Stimulated activated CD4-positive, alpha-beta T cell treated with anti-CD3 and anti-CD28 coated beads, Interleukin-12 subunit alpha, Interleukin-12 subunit beta, amount 100 ng/mL, for 48 hours (primary cell): ENCODE data around the gene CXCL17.
"Not testable (repeated sequence)": the region's sequence is repeated elsewhere in the genome, so short reads cannot be mapped to it uniquely, and the experiment has no call there.

ENCODE experiments used
- DNase-seq, 3 donors: peaks; one replicate each; pipeline ENCODE4 v3.0.0-alpha.2; 2020; ENCODE audit warnings: low read depth in 2 of 3, low spot score in 1 of 3

The CXCL17 gene

DNA sequence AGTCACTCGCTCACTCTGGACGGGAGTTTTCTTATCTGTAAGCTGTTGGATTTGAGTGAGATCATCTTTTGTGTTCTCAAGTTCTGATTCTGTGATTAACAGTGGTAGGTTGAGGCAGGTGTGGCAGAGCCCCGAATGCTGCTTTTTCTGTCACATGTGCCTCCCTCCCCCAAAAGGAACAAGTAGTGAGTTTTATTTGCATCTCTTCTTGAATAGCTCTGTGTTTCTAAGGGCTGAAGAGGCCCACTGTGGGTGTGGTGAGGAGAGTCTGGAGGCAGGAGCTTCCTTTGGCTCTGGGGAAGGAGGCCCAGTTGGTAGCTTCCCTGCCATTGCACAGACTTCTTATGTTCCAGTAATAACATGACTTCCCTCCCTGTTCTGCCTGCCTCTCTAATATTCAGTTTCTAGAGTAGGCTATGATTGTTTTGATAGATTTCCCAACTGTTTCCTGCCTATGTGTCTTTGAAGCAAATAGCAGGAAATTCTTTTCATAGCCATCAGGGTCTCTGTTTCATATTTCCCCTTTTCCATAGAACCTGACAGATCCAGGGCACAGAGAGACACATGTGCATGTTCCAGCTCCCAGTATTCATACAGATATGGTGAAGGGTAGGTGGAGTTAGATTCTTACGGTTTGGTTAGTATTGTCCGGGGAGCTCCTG, 23.9 kb upstream of the CXCL17 start:
- DNase-seq, result no peak

DNA sequence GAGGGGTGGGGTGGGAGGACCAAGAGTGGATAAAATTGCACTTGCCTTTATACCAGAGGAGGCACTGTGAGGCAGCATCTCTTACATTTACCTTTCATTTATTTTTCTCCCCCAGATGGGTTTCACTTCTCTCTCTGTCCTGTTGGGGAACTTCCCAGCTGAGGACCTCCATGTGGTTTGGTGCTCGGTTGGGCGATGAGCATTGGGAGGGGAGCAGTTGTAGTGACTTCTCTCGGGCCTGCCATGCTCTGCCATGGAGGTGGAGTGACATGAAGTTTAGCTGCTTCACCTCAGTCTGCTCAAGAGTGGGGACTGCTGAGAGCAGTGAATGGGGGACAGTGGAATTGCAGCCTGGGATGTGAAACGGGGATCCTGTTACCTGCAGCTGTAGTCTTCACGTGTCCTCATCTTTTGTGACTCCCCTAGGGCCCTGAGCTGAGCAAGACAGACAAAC, 23.1 kb upstream of the CXCL17 start:
- no peak for DNase-seq

DNA sequence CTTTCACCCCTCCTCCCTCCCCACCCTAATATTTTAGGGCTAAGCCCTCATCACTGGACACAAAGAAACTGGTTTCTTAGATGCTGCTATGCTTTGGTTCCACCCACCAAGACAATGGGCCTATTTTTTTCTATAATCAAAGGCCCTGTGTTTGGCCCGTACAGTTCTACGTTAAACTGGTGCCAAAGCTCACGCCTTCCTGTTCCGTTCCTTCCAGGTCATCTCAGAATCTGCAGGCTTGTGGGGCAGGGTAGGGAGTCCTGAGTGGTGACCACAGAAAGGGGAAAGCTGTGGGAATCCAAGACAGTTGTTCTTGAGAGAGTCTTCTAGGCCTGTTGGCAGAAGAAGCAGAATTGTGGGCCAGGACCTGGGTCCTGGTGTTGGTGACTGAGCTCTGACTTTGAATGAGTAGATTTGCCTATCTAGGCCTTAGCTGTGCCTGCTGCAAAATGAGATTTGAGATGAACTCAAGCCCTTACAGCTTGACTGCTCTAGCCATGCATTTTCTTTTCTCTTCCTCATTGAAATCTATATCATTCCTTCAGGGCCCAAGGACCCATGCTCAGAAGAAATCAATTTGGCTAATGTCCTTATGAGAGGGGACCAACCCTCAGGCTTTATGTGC, 19.1 kb upstream of the CXCL17 start:
- DNase-seq, result no peak

DNA sequence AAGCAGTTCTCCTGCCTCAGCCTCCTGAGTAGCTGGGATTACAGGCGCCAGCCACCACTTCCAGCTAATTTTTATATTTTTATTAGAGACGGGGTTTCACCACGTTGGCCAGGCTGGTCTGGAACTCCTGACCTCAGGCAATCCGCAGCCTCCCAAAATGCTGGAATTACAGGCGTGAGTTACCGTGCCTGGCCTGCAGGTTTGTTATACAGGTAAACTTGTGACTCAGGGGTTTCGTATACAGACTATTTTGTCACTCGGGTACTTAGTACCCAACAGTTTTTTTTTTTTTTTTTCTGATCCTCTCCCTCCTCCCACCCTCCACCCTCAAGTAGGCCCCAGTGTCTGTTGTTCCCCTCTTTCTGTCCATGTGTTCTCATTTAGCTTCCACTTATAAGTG, 18.5 kb upstream of the CXCL17 start:
- DNase-seq, result not testable (repeated sequence)

DNA sequence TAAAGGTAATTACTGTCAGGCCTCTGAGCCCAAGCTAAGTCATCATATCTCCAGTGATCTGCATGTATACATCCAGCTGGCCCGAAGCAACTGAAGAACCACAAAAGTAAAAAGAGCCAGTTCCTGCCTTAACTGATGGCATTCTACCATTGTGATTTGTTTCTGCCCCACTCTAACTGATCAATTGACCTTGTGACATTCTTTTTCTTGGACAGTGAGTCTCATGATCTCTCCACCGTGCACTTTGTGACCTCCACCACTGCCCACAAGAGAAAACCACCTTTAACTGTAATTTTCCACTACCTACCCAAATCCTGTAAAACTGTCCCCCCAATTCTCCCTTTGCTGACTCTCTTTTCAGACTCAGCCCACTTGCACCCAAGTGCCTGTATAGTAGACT, 17.2 kb upstream of the CXCL17 start:
- DNase-seq, result no peak

DNA sequence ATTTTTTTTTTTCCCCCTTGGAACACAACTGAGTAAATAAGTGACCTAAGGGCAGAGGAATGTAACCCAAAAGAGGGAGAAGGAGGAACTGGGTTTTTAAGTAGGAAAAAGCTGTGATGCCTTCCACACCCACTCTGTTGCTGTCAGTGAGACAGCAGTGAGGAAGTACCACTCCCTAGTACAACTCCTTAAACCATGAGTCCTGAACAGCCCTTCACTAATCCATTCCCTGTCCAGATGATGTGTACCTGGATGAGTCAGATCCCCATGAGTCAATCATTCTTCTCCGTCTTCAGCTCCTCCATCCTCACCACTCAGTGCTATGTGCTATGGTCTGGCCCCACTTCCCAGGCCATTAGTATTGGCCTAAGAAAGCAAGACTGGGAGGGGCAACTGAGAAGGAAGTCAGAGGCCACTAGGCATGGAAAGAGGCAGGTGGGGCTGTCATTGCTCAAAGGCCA, 12.9 kb upstream of the CXCL17 start:
- DNase-seq, result no peak

DNA sequence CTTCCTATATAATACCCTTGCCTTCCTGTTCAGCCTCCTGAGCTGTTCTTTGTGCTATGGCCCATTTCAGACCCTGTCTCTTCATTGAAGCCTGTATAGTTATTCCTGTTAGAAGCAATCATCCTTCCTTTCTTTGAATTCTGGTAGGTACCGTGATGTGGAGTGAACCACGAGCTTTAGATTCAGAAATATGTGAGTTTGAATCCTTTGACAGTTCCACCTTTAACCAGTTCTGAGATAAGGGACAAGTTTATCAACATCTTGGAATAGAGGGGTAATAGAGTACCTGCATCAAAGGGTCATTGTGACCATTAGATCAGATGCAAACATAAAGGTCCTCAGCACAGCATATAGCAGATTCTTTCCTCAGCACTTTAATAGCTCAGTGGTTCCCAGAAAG, 12.3 kb upstream of the CXCL17 start:
- no peak for DNase-seq

DNA sequence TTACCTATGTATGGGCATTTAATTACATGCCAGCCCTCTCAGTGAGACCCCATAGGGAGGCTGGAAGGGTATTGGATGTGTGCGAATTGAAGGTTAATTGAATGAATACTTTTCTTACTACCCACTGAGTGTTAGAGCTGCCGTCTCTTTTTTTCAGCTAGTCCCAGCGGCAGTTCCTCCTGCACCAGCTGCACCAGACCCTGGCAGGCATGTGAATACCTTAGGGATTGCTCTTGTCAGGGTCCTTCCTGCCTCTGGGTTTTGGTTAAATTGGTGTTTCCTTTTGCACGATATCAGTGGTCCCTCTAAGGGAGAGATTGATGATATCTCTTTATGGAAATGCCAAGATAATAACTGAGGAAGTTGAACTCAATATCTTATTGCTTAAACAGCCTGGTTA, 9.8 kb upstream of the CXCL17 start:
- DNase-seq, result no peak

DNA sequence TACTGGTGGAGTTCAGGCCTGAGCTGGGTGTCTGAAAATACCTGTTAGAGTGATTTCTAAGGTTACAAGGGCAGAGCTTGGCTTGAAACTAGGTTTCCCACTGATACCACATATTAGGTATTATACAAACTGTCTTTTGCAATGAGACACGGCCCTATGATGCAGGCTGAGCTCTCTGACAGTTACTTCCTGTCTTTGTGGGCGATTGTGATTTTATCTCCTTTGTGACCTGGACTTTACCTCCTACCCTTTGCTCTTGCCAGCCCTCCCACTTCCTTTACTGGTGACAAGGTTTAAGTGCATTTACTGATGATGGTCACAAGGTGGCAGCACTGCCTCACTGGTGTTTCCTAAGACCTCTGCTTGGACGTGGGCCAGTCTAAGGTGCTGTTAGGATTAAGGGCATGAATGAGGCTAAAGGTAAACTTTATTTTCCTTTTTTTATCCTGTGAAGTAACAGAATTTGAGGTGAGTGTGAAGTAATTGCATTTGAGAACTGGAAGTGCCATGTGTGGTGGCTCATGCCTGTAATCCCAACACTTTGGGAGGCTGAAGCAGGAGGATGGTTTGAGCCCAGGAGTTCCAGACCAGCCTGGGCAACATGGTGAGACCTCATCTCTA, 7.7 kb upstream of the CXCL17 start:
- DNase-seq, result peak; percentile 48 to 72 (median 60)

DNA sequence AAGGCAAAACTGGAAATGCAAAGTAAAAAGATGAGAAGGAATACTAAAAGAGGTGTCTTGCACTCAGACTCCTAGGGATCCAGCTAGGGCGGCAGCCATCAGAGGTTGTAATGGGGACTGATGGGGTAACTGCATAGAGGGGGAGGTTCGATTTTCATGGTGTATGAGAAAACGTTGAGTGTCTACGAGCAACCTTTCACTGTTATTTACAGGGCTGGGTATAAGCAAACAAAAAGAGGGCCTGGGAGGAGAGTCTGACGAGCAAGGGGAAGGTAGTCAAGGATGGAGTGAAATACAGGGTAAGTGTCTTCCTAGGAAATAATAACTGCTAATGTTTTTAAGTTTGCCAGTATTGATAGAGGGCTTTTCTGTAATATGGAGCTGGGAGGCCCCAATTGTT, 5.6 kb upstream of the CXCL17 start:
- not testable (repeated sequence) for DNase-seq

DNA sequence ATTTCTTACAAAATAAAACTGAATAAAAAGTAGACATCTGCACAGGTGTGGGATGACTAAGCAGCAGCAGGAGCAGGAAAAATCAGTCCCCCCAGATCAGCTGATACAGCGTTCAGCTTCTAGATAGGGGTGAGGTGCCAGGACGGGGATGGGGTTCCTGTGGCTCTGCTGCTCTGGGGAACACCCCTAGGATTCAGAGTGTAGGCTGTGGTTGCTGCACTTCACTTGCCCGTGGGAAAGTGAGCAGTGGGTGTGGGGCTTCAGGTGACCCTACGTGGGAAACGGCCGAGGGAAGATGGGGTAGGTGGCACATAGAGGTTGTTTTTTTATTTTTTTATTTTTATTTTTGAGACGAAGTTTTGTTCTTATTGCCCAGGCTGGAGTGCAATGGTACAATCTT, 3.2 kb upstream of the CXCL17 start:
- no peak for DNase-seq

DNA sequence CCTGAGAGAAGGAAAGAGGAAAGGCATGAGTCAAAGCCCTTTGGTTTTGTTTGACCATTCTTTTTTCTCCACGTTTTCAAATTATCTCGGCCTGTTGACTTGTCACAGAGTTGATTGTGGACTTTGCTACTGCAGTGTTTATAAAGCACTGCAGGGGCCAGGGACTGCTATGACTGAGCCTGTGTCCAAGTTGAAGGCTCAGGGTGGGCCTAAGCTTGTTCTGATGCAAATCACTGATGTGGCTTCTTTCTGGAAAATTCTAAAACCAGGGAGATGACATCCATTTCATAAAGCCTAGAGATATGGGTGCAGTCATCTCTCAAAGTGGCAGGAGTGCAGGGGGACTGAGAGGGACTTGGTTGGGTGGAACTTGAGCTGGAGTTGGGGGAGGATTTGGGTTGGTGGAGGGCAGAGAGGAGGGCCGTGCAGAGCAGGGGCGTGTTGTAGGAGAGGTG, 1.2 kb upstream of the CXCL17 start:
- no peak for DNase-seq

DNA sequence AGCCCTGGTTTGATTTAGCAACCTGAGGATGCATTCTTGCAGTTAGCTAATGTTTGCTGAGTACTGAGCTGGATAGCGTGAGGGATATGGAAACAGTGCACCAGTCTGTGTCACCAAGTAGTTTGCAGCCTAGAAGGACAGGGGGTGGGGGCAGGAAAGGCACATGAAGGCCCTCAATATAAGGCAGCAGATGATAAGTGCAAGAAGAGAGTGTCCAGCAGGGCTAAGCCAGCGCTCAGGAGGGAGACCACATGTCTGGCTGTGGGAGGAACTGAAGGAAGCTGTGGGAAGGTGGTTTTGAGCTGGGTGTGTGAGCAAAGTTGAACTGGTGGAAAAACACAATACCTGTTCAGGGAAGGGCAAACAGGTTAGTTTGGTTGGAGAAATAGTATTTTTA, 1.7 kb downstream of the CXCL17 start:
- no peak for DNase-seq

DNA sequence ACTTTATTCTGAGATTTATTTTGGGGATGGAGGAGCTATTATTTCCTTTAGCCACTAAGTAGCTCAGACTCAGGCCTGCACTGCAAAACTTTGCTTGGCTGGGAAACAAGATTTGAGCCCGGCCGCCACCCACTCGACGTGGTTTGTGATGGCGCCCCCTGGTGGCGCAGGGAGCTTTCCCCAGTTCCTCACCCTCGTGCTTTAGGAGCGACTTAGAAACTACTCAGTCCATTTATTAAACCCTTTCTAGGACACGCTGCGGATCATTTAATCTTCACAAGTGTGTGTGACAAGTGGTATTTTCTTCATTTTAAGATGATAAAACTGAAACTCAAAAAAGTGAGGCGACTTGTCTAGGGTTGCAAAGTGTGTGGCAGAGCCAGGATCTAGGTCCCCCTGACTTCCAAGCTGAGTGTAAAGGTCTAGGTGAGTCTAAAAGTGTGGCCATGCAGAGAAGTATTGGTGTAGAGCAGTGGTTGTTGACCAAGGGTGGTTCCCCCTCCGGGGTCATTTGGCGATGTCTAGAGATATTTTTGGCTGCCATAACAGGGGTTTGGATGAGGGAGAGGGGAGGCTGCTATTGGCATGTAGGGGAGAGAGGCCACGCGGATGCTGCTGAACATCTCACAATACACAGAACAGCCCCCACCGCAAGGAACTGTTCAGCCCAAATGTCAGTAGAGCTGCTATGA, 2.2 kb downstream of the CXCL17 start:
- peak; percentile 70 to 82 (median 77) for DNase-seq

DNA sequence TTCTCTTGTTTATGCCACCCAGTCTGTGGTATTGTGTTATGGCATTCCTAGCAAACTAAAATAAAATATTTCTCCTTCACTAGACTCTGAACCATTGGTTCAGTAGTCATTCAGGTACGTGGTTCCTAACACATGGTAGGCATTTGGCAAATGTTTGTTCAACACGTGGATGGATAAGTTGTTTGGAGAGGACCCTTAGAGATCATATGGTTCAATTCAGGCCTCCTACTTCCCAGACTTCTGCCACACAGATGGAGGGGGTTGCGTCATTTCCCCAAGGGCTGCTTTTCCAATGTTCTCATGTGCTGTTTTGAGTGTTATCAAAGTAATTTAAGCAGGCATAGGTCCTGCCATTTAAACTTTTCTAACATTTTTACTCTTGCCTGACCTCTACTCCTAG, 6.7 kb downstream of the CXCL17 start:
- no peak for DNase-seq

DNA sequence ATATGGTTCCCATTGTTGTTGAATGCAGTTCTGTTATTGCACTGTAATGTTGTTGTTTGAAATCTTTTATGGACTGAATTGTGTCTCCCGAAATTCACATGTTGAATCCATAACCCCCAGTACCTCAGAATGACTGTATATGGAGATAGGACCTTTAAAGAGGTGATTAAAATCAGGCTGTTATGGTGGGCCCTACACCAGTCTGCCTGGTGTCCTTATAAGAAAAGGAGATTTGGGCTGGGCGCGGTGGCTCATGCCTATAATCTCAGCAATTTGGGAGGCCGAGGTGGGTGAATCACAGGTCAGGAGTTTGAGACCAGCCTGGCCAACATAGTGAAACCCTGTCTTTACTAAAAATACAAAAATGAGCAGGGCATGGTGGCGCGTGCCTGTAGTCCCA, 7.4 kb downstream of the CXCL17 start:
- DNase-seq, result no peak

DNA sequence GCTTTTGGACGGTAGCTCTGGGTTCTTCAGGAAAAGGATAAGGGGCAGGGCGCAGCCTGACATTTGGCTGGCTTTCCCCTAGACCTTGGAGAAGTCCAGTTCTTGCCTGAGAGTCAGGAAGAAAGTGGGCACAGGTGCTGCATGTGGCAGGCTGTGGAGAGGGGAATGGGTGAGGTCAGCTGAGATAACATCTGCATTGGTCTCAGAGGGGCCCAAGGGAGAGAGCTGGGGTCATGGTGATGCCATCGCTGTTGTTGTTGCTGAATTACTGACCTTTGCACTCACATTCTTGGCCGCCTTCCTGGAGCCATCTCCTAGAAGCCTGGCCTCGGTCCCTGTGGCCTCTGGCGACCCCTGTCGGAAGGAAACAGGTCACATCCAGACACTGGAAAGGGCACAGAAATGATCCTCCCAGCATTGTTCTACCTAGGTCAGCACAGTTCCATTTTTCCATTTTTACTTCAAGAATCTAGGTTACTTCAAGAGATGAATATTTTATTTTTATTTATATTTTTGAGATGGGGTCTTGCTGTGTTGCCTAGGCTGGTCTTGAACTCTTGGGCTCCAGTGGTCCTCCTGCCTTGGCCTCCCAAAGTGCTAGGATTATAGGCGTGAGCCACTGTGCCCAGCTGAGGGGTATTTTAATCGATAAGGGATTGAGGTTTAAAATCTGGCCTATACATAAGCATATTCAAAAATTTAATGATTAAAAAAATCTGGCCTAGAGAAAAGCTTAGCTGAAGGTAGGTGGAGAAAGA, 9.1 kb downstream of the CXCL17 start:
- DNase-seq, result peak; percentile 41 to 59 (median 58)

DNA sequence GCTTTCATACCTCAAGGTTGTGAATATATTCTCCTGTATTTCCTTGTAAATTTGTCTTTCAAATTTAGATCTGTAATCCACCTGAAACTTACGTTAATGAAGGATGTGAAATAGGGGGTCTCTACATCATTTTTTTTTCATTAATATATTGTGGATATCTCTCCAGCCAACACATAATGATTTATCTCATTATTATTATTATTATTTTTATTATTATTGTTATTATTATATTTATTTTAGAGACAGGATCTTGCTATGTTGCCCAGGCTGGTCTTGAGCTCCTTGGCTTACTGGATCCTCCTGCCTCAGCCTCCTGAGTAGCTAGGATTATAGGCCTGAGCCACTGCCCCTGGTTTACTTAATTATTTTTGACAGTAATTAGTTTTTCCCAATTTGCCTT, 11.3 kb downstream of the CXCL17 start:
- DNase-seq, result no peak

DNA sequence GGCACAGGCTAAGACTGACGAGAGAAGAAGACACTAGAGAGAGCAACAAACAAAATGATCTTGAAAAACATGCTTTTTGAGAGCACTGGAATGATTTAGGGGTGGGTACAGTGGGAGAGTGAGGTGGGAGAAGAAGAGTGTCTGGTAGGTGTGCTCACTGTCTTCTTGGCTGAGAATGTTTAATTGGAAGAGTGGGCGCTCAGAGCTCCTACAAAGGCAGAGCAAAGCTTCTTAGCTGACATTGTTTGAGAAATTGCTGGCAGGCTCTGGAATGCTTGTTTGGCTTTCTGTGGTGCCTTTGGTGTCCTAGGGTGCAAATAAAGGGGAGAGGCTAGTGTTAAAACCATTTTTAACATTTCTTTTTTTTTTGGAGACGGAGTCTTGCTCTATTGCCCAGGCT, 14.1 kb downstream of the CXCL17 start:
- no peak for DNase-seq

DNA sequence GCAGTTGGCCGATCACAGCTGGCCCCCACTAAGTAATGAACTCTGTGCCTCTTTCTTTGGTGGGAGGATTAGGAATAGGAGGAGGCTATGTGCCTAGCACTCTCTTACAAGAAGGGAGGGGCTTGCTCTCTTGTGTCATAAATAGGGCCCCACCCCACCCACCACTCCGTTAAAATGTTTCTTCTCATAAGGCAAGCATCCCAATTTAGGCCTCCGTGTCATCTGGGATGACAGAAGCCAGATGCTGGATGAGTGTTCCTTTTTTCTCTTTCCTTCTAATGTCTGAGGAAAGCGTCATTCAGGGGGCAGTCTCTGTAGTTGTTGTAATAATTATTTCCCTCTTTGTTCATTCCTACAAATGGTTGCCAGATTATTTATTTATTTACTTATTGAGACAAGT, 15.4 kb downstream of the CXCL17 start, which contains the start of gene LIPE:
Gene LIPE (minus strand): TSS at position 76 of the 400 bp plus-strand sequence. CDS start 239 bp downstream, outside the sequence.
- no peak for DNase-seq

DNA sequence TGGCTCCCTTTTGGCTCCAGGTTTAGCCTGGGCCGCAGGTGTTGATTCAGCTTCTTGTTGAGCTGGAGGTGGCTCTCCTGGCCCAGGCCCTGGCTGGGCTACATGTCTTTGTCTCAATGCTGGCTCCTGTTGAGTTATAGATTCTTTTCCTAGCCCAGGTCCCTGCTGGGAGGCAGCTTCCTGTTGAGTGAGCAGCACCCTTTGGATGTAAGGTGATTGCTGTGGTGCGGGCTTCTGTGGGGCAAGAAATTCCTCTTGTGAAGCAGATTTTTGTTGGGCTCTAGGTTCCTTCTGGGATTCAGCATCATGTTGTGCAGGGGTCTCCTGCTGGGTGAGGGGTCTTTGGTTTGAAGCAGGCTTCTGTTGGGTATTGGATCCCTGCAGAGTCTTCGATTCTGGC, 16.1 kb downstream of the CXCL17 start:
- DNase-seq, result no peak
